ENCODE results near the gene WDR1. TPM values are rescaled to one million over a fixed set of nuclear protein-coding genes. Genes with fewer than 3 reads are reported as not detected.

Gene WDR1
- total and polyA plus RNA-seq, 4 experiments from 2014 or later = 295 to 348 (median 318) TPM

DNA sequence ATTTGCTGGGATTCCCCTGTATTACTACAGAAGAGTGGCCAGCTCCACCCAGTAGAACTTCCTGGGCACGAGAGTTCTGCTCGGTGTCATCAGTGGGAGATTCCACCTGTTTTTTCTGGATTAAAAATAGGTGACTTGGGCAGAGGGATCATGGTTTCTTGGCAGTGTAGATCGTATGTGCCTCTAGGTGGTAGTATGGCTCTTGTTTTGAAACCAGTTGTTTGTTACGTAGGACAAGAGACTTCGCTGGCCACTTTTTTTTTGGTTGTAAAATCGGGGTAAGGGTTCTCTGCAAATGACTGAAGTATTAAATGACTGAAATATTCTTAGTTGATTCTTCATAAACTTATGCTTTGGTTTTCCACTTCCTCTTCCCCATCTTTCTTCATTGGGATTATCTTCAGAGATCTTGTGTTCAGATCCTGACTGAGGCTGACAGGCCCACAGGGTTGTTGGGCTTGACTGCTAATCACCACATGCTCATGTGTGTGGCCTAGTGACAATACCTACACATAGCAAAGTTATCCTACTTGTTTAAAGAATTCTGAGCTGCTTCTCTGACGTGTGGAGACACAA lies 43.8 kb upstream of the WDR1 start:
- DNase-seq = peak in 2 of 5 donors; percentile 10 to 28

GRCh38 chr4:10159671-10160070 lies 43.1 kb upstream of the WDR1 start:
- Mint-ChIP-seq H3K9me3 (no peaks in the 10 kb centered on the region), H3K4me3 (no peak overlapping the region), H3K27ac (peak overlapping the region in 1 of 7 donors; percentile 20), H3K36me3 (no peaks in the 10 kb centered on the region), H3K4me1 (peaks cover 22 to 46% (median 31%) of the 10 kb centered on the region in 4 donors), H3K27me3 (peaks cover 0 to 1% of the 10 kb centered on the region in 2 donors)
- H3K4me1 ChIP-seq (ENCODE audit: insufficient read depth, low read length) = peaks cover 41% of the 10 kb centered on the region
- no peaks in the 10 kb centered on the region for H3K36me3 ChIP-seq (ENCODE audit: insufficient read depth, low read length)
- intact Hi-C loops (cut with micrococcal nuclease) = loop anchor here (1.0 to 5.0 kb wide), 4 partner anchors 42 to 379 kb away; partner anchors contain the start of genes WDR1 and ZNF518B
- no peak for DNase-seq
- no peaks in the 10 kb centered on the region for H3K9me3 ChIP-seq (ENCODE audit: control insufficient read depth in 1 of 2, low read length in 2 of 2)
- H3K27me3 ChIP-seq (ENCODE audit: insufficient read depth, low read length) = no peaks in the 10 kb centered on the region
- ChIA-PET POLR2A (ENCODE audit: partially characterized antibody) (interaction anchor here (1.1 kb wide), 1 partner anchor 42 kb away, joined by 3 read pairs; no protein-coding TSS in a partner anchor), CTCF (ENCODE audit: partially characterized antibody) (interaction anchor here (0.9 to 7.3 kb wide), 14 partner anchors 9 to 392 kb away, joined by 3 to 66 read pairs (median 6); partner anchors contain the start of gene WDR1)
- H3K4me3 ChIP-seq (ENCODE audit: low read length in 2 of 2) = no peak overlapping the region
- no peak overlapping the region for H3K27ac ChIP-seq (ENCODE audit: low read depth, low read length)

More for the DNA sequence above, 43.8 kb upstream of the WDR1 start:
- H3K4me1 ChIP-seq (ENCODE audit: insufficient read depth, low read length) = peaks cover 41% of the 10 kb centered on the region
- no peak overlapping the region for H3K4me3 ChIP-seq (ENCODE audit: low read length in 2 of 2)
- no peaks in the 10 kb centered on the region for H3K9me3 ChIP-seq (ENCODE audit: control insufficient read depth in 1 of 2, low read length in 2 of 2)
- Mint-ChIP-seq H3K9me3 (no peaks in the 10 kb centered on the region), H3K4me3 (peak overlapping the region in 2 of 8 donors; percentile 30 to 48), H3K4me1 (peaks cover 22 to 49% (median 33%) of the 10 kb centered on the region in 4 donors), H3K27me3 (peaks cover 0 to 1% of the 10 kb centered on the region in 2 donors), H3K36me3 (no peaks in the 10 kb centered on the region), H3K27ac (peak overlapping the region in 4 of 7 donors; percentile 36 to 93 (median 50))
- CTCF ChIA-PET (ENCODE audit: partially characterized antibody) = interaction anchor here (0.9 to 7.3 kb wide), 19 partner anchors 8 to 392 kb away, joined by 3 to 66 read pairs (median 4); partner anchors contain the start of gene WDR1
- intact Hi-C loops (cut with micrococcal nuclease) = loop anchor here (1.0 to 5.0 kb wide), 3 partner anchors 143 to 378 kb away; partner anchors contain the start of gene ZNF518B
- no peaks in the 10 kb centered on the region for H3K36me3 ChIP-seq (ENCODE audit: insufficient read depth, low read length)
- H3K27ac ChIP-seq (ENCODE audit: low read depth, low read length) = no peak overlapping the region
- POLR2A ChIA-PET (ENCODE audit: partially characterized antibody) = interaction anchor here (1.1 kb wide), 1 partner anchor 43 kb away, joined by 3 read pairs; no protein-coding TSS in a partner anchor
- no peaks in the 10 kb centered on the region for H3K27me3 ChIP-seq (ENCODE audit: insufficient read depth, low read length)

DNA sequence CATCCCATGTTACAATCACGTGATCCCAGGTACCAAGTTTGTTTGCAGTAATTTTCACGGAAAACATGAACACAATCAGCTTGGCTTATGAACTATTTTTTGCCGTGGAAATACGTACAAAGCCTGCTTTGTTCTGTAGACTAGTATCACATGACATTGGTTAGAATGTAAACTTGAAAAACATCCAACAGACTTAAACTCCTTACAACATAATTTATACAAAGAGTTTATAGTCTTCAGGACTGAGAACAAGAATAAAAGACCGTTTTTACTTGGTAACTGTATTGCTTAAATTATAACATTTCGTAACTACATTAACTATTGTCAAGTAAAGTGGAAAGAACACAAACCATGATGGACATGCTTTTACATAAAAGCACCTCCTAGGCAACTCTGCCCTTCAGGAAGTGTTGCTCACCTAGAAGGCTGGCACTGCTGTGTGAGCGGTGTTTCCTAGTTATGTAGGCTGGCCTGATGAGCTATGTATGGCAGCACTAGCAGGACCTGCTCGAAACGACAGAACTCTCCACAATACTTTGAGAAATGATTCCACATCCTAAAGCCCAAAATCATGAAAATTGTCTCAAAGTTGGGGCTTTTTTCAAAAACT lies 41.8 kb upstream of the WDR1 start:
- Histone ChIP-seq H3K27ac (ENCODE audit: low read depth, low read length) (no peak overlapping the region), H3K9me3 (ENCODE audit: control insufficient read depth in 1 of 2, low read length in 2 of 2) (no peaks in the 10 kb centered on the region), H3K4me3 (ENCODE audit: low read length in 2 of 2) (no peak overlapping the region), H3K27me3 (ENCODE audit: insufficient read depth, low read length) (no peaks in the 10 kb centered on the region), H3K4me1 (ENCODE audit: insufficient read depth, low read length) (peaks cover 41% of the 10 kb centered on the region), H3K36me3 (ENCODE audit: insufficient read depth, low read length) (no peaks in the 10 kb centered on the region)
- H3K27ac Mint-ChIP-seq = no peak overlapping the region
- no peaks in the 10 kb centered on the region for H3K9me3 Mint-ChIP-seq
- no peak for DNase-seq
- peaks cover 22 to 46% (median 30%) of the 10 kb centered on the region in 4 donors for H3K4me1 Mint-ChIP-seq
- peaks cover 0 to 1% of the 10 kb centered on the region in 2 donors for H3K27me3 Mint-ChIP-seq
- intact Hi-C loops (cut with micrococcal nuclease) = loop anchor here (5.0 kb wide), 1 partner anchor 41 kb away; the partner anchor contains the start of gene WDR1
- ChIA-PET POLR2A (ENCODE audit: partially characterized antibody) (interaction anchor here (1.9 kb wide), 1 partner anchor 41 kb away, joined by 9 read pairs; the partner anchor contains the start of gene WDR1), CTCF (ENCODE audit: partially characterized antibody) (interaction anchor here (1.1 to 7.3 kb wide), 19 partner anchors 10 to 391 kb away, joined by 3 to 66 read pairs (median 4); partner anchors contain the start of gene WDR1)
- H3K4me3 Mint-ChIP-seq = no peak overlapping the region
- no peaks in the 10 kb centered on the region for H3K36me3 Mint-ChIP-seq

GRCh38 chr4:10157478-10158332 lies 41.1 kb upstream of the WDR1 start:
- intact Hi-C loops (cut with micrococcal nuclease) = loop anchor here (1.0 to 5.0 kb wide), 3 partner anchors 40 to 392 kb away; partner anchors contain the start of gene WDR1
- H3K27ac Mint-ChIP-seq = peak overlapping the region in 1 of 7 donors; percentile 19
- no peaks in the 10 kb centered on the region for H3K9me3 Mint-ChIP-seq
- H3K4me1 ChIP-seq (ENCODE audit: insufficient read depth, low read length) = peaks cover 34% of the 10 kb centered on the region
- peaks cover 22 to 41% (median 29%) of the 10 kb centered on the region in 4 donors for H3K4me1 Mint-ChIP-seq
- CTCF ChIA-PET (ENCODE audit: partially characterized antibody) = interaction anchor here (1.1 to 7.3 kb wide), 17 partner anchors 10 to 392 kb away, joined by 3 to 66 read pairs (median 4); partner anchors contain the start of gene WDR1
- no peaks in the 10 kb centered on the region for H3K27me3 ChIP-seq (ENCODE audit: insufficient read depth, low read length)
- peaks cover 0 to 1% of the 10 kb centered on the region in 2 donors for H3K27me3 Mint-ChIP-seq
- no peaks in the 10 kb centered on the region for H3K9me3 ChIP-seq (ENCODE audit: control insufficient read depth in 1 of 2, low read length in 2 of 2)
- H3K36me3 ChIP-seq (ENCODE audit: insufficient read depth, low read length) = no peaks in the 10 kb centered on the region
- H3K4me3 Mint-ChIP-seq = no peak overlapping the region
- POLR2A ChIA-PET (ENCODE audit: partially characterized antibody) = interaction anchor here (1.9 kb wide), 1 partner anchor 40 kb away, joined by 9 read pairs; the partner anchor contains the start of gene WDR1
- DNase-seq = peak in 4 of 5 donors; percentile 21 to 34 (median 28)
- no peak overlapping the region for H3K4me3 ChIP-seq (ENCODE audit: low read length in 2 of 2)
- no peak overlapping the region for H3K27ac ChIP-seq (ENCODE audit: low read depth, low read length)
- no peaks in the 10 kb centered on the region for H3K36me3 Mint-ChIP-seq

DNA sequence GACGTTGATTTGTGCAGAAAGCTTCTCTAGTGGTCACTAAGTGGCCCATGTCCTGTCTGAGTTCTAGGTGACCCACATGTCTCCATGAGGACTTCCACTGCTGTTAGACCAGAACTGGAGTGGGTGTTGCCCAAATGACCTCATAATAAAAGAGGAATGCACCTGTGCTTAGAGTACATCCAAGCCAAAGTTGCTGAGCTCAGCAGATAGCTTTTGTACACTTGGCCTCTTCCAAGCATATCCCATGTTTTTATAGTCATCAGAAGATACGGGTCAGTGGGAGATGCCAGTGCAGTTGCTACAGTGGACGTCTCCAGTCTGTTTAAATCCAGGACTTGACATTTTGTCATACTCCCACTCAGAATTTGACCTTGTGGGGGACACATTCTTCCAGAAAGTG lies 37.6 kb upstream of the WDR1 start:
- CTCF ChIA-PET (ENCODE audit: partially characterized antibody) = interaction anchor here (1.3 to 7.3 kb wide), 3 partner anchors 11 to 384 kb away, joined by 3 to 66 read pairs (median 3); no protein-coding TSS in a partner anchor
- no peaks in the 10 kb centered on the region for H3K9me3 ChIP-seq (ENCODE audit: control insufficient read depth in 1 of 2, low read length in 2 of 2)
- no peak for DNase-seq
- H3K27ac ChIP-seq (ENCODE audit: low read depth, low read length) = no peak overlapping the region
- no peaks in the 10 kb centered on the region for H3K9me3 Mint-ChIP-seq
- no peaks in the 10 kb centered on the region for H3K36me3 ChIP-seq (ENCODE audit: insufficient read depth, low read length)
- no peak overlapping the region for H3K27ac Mint-ChIP-seq
- H3K36me3 Mint-ChIP-seq = no peaks in the 10 kb centered on the region
- H3K4me1 ChIP-seq (ENCODE audit: insufficient read depth, low read length) = peaks cover 6% of the 10 kb centered on the region
- no peak overlapping the region for H3K4me3 Mint-ChIP-seq
- H3K4me1 Mint-ChIP-seq = peaks cover 1 to 9% (median 5%) of the 10 kb centered on the region in 4 donors
- POLR2A ChIA-PET (ENCODE audit: partially characterized antibody) = interaction anchor here (1.2 kb wide), 1 partner anchor 55 kb away, joined by 3 read pairs; no protein-coding TSS in a partner anchor
- H3K27me3 Mint-ChIP-seq = peaks cover 0 to 1% of the 10 kb centered on the region in 2 donors
- H3K27me3 ChIP-seq (ENCODE audit: insufficient read depth, low read length) = no peaks in the 10 kb centered on the region
- intact Hi-C loops (cut with micrococcal nuclease) = no loop called here
- no peak overlapping the region for H3K4me3 ChIP-seq (ENCODE audit: low read length in 2 of 2)

DNA sequence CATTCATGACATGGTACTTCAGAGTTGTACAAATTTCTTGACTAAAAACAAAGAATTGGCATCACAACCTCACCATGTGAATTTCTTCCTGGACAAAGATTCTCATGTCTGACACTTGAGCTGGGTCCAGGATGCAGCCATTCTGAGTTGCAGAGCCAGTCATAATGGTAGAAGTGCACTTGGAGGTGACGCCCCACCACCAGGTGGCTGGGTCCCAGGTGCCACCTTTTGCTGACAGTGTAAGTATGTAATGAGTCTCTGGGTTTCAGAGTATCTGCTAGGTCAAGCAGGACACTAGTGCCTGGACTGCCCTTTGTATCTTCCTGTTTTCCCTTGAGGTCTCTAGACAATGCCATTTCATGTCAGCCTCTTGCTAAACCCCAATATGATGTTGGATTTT lies 36.6 kb upstream of the WDR1 start:
- Histone ChIP-seq H3K9me3 (ENCODE audit: control insufficient read depth in 1 of 2, low read length in 2 of 2) (no peaks in the 10 kb centered on the region), H3K4me3 (ENCODE audit: low read length in 2 of 2) (no peak overlapping the region), H3K36me3 (ENCODE audit: insufficient read depth, low read length) (no peaks in the 10 kb centered on the region), H3K27ac (ENCODE audit: low read depth, low read length) (no peak overlapping the region), H3K27me3 (ENCODE audit: insufficient read depth, low read length) (no peaks in the 10 kb centered on the region), H3K4me1 (ENCODE audit: insufficient read depth, low read length) (peaks cover 6% of the 10 kb centered on the region)
- Mint-ChIP-seq H3K27me3 (peaks cover 0 to 1% of the 10 kb centered on the region in 2 donors), H3K4me1 (peaks cover 1 to 5% (median 4%) of the 10 kb centered on the region in 4 donors), H3K9me3 (no peaks in the 10 kb centered on the region), H3K4me3 (no peak overlapping the region), H3K27ac (no peak overlapping the region), H3K36me3 (no peaks in the 10 kb centered on the region)
- DNase-seq = no peak
- intact Hi-C loops (cut with micrococcal nuclease) = no loop called here
- ChIA-PET CTCF (ENCODE audit: partially characterized antibody) (interaction anchor here (0.7 to 7.3 kb wide), 3 partner anchors 9 to 396 kb away, joined by 3 to 66 read pairs (median 3); no protein-coding TSS in a partner anchor), POLR2A (ENCODE audit: partially characterized antibody) (interaction anchor here (1.2 kb wide), 1 partner anchor 54 kb away, joined by 3 read pairs; no protein-coding TSS in a partner anchor)

Measured in CD4-positive, alpha-beta memory T cell (primary cell).